HG03025 (cell line): ENCODE data around the gene AJM1.

Source experiments
- ATAC-seq: cut with Tn5 transposase; IDR thresholded peaks from one replicate; pipeline ENCODE4 v1.9.1; 2021; ENCODE audit warnings: mild to moderate bottlenecking, moderate library complexity; ENCODE audit not compliant: unreplicated experiment, low FRiP score

The AJM1 gene

DNA sequence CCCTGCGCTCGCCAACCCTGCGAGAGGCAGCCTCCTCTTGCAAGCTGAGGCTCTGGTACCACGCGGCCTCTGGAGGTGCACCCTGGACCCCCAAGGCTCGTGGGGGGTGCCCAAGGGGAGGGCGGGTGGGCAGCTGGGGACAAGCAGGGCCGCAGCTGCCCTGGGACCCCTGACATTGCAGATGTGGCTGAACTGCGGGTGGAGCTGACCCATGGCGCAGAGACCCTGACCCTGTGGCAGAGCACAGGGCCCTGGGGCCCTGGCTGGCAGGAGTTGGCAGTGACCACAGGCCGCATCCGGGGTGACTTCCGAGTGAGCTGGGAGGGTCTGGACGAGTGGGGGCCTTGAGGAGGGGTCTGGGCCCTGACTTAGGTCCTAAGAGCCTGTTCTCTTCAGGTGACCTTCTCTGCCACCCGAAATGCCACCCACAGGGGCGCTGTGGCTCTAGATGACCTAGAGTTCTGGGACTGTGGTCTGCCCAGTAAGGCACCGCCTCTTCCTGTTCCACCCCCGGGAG lies 11.4 kb downstream of the AJM1 start:
- ATAC-seq, result no peak

DNA sequence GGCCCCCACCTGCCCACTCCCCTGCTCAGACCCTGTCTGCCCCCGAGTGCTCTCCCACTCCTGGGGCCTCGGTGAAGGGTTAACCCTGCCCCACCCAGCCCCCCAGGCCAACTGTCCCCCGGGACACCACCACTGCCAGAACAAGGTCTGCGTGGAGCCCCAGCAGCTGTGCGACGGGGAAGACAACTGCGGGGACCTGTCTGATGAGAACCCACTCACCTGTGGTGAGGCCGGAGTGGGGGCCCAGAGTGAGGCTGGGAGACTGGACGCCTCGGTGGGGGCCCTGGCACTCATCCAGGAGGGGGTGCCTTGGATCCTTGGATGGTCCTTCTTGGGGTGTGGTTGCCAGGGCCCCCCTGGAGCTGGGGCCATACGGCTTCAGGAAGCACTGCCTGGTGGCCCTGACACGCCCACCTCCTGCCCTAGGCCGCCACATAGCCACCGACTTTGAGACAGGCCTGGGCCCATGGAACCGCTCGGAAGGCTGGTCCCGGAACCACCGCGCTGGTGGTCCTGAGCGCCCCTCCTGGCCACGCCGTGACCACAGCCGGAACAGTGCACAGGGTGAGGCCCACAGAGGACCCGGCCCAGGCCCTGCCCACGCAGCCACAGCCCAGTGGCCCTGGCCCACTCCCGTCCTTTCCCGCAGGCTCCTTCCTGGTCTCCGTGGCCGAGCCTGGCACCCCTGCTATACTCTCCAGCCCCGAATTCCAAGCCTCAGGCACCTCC lies 12.0 kb downstream of the AJM1 start:
- no peak for ATAC-seq

DNA sequence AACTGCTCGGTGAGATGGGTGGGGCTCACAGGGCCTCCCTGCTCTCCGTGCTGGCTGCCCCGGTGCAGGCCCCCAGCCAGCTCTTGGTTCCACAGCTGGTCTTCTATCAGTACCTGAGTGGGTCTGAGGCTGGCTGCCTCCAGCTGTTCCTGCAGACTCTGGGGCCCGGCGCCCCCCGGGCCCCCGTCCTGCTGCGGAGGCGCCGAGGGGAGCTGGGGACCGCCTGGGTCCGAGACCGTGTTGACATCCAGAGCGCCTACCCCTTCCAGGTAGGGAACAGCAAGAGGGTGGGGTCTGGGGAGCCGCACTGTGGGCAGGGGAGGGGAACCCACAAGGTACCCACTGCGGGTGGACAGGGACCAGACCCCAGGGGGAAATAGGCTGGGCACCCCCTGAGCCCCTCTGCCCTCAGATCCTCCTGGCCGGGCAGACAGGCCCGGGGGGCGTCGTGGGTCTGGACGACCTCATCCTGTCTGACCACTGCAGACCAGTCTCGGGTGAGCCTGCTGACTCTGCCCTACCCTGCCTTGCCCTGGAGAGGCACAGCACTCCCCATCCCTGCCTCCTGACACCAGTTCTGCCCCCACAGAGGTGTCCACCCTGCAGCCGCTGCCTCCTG lies 12.7 kb downstream of the AJM1 start:
- ATAC-seq, result no peak

DNA sequence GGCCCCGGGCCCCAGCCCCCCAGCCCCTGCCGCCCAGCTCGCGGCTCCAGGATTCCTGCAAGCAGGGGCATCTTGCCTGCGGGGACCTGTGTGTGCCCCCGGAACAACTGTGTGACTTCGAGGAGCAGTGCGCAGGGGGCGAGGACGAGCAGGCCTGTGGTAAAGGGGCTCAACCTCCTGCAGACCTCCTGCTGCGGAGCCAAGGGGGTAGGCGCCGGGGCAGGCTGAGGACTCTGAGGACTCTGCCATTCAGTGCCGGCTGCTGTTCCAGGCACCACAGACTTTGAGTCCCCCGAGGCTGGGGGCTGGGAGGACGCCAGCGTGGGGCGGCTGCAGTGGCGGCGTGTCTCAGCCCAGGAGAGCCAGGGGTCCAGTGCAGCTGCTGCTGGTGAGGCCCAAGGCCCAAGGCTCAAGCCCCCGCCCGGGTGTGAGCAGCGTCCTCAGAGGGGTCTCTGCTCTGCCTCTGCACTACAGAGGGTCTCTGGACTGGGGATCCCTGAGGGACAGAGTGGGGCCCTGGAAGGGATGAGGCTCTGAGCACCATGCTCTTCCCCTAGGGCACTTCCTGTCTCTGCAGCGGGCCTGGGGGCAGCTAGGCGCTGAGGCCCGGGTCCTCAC lies 13.3 kb downstream of the AJM1 start:
- ATAC-seq, result no peak

DNA sequence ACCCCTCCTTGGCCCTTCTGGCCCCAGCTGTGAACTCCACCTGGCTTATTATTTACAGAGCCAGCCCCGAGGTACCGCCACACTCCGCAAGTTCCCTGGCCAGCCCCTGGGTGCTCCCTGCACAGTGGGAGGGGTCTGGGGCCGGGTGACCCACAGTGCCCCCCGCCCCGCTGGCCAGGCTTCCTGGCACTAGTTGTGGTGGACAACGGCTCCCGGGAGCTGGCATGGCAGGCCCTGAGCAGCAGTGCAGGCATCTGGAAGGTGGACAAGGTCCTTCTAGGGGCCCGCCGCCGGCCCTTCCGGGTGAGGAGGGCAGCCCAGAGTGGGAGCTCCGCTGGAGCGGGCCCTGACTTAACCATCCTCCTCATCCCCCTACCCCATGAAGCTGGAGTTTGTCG lies 13.8 kb downstream of the AJM1 start:
- ATAC-seq, result no peak

DNA sequence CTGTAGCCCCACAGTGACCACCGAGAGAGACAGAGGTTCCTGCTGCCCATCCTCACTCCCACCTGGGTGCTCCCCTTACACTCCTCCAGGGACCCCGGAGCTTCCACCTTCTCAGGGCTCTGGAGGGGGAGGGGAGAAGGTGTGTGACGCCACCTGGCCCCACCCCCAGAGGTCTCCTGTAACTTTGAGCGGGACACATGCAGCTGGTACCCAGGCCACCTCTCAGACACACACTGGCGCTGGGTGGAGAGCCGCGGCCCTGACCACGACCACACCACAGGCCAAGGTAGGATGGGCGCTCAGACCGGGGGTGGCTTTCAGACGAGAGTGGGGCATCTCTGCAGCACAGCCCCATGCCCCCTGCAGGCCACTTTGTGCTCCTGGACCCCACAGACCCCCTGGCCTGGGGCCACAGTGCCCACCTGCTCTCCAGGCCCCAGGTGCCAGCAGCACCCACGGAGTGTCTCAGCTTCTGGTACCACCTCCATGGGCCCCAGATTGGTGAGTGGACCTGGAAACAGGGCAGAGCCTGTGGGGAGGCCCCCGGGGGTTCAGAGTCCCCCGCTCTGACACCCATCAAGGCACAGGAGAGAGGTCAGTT lies 14.4 kb downstream of the AJM1 start:
- ATAC-seq, result no peak

DNA sequence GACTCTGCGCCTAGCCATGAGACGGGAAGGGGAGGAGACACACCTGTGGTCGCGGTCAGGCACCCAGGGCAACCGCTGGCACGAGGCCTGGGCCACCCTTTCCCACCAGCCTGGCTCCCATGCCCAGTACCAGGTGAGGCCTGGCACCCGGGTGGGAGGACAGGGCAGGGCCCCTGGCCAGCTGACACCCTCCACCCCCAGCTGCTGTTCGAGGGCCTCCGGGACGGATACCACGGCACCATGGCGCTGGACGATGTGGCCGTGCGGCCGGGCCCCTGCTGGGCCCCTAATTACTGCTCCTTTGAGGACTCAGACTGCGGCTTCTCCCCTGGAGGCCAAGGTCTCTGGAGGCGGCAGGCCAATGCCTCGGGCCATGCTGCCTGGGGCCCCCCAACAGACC lies 14.9 kb downstream of the AJM1 start:
- no peak for ATAC-seq

DNA sequence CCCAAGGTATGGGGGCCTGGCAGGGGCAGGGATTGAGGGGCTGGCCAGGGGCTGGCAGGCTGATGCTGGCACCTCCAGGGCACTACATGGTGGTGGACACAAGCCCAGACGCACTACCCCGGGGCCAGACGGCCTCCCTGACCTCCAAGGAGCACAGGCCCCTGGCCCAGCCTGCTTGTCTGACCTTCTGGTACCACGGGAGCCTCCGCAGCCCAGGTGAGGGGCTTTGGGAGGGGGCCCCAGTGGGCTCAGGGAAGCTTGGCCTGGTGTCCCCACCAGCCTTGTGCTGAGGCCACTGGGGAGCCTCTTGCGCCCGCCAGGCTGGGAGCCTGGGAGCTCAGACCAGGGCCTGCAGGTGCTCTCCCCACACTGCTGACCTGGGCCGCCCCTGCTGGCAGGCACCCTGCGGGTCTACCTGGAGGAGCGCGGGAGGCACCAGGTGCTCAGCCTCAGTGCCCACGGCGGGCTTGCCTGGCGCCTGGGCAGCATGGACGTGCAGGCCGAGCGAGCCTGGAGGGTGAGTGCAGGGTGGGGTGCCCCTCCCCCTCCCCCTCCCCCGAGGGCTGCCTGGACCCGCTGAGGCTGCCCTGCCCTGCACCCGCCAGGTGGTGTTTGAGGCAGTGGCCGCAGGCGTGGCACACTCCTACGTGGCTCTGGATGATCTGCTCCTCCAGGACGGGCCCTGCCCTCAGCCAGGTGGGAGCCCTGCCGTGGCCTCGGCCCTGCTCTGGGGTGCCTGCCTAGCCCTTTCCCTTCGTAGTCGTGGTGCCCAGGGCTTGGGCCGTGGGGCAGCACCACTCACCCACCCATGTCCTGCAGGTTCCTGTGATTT lies 15.5 kb downstream of the AJM1 start:
- no peak for ATAC-seq

DNA sequence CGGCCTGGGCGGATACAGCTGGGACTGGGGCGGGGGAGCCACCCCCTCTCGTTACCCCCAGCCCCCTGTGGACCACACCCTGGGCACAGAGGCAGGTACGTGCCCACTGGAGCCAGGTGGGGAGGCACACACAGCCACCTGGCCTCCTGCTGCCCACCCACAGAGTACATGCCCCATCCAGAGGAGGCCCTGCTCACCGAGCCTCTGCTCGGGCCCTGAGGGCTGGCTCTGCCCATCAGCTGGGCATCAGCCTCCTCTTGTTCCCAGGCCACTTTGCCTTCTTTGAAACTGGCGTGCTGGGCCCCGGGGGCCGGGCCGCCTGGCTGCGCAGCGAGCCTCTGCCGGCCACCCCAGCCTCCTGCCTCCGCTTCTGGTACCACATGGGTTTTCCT lies 16.2 kb downstream of the AJM1 start:
- ATAC-seq, result no peak

DNA sequence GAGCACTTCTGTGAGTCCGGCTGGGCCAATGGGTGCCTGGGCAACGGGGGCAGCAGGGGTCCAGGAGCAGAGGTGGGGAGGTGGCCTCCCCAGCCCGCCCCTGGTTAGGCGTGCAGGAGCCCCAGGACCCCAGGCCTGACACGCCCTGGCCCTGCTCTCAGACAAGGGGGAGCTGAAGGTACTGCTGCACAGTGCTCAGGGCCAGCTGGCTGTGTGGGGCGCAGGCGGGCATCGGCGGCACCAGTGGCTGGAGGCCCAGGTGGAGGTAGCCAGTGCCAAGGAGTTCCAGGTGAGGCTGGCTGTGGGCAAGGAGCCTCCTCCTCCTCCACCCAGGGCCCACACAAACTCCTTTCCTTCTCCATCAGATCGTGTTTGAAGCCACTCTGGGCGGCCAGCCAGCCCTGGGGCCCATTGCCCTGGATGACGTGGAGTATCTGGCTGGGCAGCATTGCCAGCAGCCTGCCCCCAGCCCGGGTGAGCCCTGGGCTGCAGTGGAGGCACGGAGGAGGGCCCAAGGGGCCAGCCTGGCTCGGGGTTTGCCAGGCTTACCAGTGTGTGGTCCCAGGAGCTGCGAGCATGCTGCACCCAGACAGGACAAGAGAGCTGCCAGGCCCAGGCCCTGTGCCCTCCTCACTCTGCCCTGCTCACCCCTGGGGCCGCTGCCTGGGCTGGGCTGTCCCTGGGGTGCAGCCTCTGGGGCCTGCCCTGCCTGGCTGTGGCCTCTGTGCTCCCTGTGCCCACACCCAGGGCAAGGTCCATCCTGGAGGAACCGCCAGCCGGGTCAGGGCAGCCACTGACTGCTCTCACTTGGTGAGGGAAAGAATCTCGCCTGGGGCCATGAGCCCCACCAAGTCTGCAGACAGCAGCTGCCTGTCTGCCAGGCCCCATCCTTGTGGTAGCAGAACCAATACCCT lies 16.8 kb downstream of the AJM1 start:
- ATAC-seq, result no peak

DNA sequence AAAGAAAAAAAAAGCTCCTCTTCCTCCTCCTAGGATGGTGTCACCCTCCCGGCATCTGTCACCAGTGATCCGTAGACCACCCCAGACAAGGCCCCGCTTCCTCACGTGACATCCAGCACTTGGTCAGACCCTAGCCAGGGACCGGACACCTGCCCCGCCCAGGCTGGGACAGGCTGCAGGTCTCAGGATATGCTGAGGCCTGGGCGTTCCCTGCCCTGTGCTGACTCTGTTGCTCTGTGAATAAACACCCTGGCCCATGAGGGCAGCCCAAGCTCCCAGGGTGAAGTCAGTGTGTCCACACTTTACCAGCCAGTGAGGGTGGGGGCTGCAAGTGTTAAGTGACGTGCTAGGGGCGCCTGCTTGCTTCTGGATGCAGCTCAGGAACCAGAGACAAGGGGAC lies 18.3 kb downstream of the AJM1 start:
- no peak for ATAC-seq

DNA sequence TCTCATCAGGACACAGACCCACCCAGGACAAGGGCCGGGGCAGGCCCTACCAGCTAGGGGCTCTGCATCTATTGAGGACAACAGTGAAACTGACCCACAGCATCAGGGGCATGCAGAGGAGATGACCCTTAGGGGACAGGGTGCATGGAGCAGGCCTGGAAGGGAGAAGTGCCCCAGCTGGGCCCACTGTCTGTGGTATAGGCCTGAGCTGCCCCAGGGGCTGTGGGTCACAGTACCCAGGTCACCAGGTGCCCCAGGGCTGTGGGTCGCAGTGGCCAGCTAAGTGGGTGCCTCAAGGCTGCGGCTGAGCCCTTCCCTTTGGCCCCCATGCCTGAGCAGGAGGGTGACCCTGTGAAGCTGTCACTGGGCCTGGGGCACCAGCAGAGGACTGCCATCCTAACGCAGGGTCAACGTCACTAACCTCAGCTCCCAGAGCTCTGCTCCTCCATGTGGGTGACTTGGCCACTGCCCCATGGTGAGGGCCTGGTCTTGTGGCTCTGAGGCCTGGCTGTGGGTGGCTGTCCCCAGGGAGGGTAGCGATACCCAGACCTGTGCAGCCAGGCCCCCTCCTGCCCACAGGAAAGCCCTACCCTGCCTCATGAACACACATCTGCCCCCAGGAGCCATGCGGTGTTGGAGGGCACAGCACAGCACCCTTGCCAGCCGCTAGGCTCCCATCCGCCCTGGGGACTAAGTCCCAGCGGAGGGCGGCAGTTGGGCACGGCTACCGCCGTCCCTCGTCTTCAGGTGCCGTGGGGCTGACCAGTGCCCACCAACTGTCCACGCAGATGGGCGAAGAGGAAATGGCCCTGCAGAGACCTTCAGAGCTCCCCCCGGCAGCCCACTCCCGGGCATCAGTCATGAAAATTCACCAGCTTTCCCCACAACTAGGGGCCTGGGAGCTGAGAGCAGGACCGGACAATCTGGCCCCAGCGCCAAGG lies 18.9 kb downstream of the AJM1 start:
- ATAC-seq, result no peak

DNA sequence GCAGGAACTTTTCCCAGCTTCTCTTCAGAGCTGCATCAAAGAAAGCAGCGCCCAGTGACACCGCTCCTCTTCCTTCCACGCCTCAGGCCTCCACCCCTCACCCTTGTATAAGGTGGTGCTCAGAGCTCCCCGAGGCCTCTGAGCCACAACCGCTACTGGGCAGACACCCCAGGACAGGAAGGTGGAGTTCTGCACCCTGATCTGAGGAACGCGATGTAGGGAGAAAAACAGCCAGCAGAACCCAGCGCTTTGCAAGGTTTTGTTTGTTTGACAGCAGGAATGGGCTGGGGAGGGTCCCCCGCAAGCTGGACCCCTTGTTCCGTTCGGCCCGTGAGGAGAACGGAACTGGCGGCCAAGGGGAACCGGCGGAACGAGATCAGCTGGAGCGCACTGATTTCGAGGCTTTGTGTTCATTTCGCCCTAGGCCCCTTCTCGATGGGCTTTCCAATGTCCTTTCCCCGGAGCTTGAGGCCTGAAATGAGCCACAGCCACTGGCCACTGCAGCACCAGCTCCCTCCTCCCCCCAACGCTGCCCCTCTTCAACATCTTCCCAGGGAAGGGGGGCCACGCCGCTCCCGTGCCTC lies 19.7 kb downstream of the AJM1 start:
- ATAC-seq, result no peak

DNA sequence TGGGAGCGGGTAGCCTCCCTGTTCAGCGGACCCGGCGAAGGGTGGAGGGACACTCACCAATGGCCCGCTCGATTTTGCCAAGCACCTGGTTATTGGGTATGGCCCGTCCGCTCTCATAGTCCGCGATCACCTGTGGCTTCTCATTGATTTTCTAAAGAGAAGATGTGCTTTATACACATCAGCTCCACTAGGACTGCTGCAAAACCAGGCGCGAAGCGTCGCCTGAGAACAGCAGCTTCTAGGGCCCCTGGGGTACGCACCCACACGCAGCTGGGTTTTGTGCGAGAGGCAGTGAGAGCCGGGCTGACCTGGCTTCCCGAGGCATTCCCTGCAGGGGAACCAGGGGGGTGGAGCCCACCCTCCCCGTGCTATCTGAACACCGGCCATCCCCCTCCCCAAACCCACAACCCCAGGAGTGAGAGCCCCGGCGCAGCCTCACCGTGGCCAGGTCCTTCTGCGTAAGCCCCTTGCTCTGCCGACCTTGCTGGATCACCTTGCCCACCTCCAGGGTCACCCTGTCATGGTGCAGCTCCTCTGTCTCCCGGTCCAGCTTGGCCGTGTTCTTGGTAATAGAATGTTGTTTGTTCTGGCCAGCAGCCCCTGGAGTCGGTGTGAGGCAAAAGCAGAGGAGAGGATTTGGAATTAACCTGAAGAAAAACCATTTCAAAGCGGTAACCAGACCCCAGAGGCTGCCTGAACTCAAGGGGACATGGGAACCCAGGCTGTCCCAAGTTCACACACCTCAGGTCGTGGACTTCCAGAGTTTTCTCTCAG lies 20.8 kb downstream of the AJM1 start:
- ATAC-seq, result no peak

DNA sequence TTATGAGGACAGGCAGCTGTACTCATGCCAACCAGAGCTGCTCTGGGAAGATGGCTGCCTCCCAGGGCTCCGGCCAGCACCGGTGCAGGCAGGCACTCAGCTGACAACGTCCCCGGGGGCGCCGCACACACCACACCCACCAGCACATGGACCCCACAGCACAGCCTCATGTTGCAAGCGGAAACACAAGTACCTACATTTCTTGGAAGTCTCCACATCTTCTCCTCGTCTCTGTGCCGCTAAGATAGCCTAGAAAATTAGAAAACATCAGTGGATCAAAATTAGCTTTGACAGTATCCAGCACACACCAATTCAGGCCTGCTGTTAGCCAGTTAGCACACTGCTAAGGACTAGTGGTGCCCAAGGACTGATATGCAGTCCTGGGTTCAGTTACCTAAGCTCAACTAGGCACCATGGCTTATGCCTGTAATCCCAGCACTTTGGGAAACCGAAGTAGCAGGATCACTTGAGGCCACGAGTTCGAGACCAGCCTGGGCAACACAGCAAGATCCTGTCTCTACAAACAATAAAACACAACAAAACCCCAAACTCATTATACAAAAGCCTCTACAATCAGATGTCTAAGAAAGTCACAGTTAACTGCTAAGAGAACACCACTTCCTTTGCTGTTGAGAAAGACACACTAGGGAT lies 21.5 kb downstream of the AJM1 start:
- ATAC-seq, result no peak

DNA sequence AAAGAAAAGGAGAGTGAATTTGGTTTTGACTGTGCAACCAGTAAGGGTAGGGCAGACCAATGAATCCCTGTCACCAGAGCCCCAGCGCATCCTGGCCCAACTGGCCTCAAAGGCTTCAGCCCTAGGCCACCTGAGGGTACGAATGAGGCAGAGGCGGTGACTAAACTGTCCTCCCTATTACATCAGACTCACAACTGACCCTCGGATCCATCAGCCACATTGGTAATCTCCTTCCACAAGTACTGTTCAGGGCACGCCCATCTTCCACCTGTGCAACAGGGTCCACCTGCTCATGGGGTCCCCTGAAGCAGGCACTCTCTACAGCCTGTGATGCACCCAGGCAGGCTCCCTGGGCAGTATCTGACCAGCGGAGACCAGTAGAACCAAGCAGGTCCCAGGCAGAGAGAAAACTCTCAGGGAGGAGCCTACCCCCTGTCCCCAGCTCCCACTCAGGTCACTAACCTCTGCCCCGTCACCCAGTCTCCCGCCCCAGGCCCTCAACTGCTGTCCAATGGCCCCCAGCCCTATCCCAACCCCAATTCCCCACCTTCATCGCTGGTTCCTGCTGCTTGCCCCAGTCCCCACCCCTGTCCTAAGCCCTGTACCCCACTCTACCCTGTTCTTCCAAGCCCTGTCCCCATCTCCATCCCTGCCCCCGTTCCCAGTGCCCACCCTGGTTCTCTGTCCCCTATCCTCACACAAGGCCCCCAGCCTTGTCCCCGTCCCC lies 22.9 kb downstream of the AJM1 start:
- ATAC-seq, result no peak
